ENCODE measurements around the gene VSTM2L.
A peak's percentile ranks its signal among the peaks of the same experiment; 100 is the strongest.

The VSTM2L gene

DNA sequence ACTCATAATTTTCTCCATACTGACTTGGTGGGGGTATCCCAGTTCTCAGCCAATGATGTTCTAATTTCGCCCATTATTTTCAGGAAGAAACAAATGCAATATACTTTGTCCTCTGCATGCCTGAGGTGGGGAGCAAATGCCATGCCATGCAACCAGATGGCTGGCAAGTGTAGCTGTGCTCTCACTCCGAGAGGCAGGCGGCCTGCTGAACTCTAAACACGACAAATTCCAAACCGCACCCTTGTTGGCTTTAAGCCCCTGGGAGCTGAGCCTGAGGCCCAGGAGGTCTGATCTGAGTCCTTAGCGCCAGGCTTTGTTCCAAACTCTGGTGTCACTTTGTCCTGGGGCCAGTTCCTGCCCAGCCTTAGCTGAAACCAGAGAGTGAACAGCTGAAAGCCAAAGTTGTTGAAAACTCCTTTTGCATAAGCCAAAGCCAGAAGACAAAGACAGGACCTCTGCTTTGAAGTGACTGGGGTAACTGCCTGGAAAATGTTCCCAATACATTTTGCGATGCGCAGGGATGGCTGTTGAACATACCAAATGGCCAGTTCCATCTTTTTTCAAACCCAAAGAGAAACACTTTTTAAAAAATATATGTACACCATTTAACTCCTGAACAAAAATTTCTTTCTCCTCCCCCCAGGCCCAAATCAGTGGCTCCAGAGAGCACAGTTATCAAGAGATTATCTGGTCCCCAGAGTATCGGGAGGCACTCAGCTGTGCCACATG is 84.1 kb downstream of the VSTM2L start:
- Mint-ChIP-seq H3K4me1 (peaks cover 25% of the 10 kb centered on the region), H3K4me3 (no peak overlapping the region), H3K9me3 (no peaks in the 10 kb centered on the region), H3K27me3 (no peaks in the 10 kb centered on the region), H3K27ac (no peak overlapping the region), H3K36me3 (peaks cover 72% of the 10 kb centered on the region)
- ATAC-seq: no peak

DNA sequence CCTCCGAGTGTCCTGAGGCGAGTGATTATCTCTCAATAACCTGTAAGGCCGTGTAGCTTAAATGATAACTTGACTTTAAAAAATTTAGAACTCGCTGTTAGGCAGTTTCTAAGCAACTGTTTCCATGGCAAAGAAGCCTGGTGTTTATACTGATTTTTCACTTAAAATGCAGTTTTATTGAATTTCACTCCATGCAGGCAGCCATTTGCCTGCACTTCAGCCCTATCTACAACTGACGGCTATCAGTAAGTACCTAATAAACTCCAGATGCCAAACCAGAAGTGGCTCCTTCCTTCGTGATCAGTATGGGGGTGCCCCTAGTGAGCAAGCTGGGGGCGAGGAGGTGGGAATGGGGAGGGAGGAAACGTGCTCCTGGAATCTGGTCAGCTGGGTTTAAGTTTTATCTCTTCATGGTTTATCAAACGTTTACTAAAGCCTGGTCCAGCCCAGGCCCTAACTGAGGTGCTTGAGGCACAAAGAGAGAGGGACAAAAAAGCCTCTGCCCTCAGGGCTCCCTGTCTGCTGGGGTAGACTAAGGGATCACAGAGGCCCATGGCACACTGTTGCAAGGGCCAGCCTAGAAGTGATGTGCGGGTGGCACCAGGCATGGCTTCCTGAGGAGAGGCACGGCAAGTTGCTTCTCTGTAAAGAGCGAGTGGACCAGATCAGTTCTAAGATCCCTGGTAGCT is 84.8 kb downstream of the VSTM2L start:
- Mint-ChIP-seq H3K27me3 (no peaks in the 10 kb centered on the region), H3K4me1 (peaks cover 29% of the 10 kb centered on the region), H3K27ac (no peak overlapping the region), H3K9me3 (no peaks in the 10 kb centered on the region), H3K4me3 (no peak overlapping the region), H3K36me3 (peaks cover 69% of the 10 kb centered on the region)
- no peak for ATAC-seq

GRCh38 chr20:37988306-37988954 is 85.5 kb downstream of the VSTM2L start:
- H3K9me3 Mint-ChIP-seq: no peaks in the 10 kb centered on the region
- H3K4me1 Mint-ChIP-seq: peaks cover 29% of the 10 kb centered on the region
- ATAC-seq: no peak
- H3K27me3 Mint-ChIP-seq: no peaks in the 10 kb centered on the region
- no peak overlapping the region for H3K27ac Mint-ChIP-seq
- H3K4me3 Mint-ChIP-seq: no peak overlapping the region
- peaks cover 62% of the 10 kb centered on the region for H3K36me3 Mint-ChIP-seq

- Mint-ChIP-seq H3K36me3 (peaks cover 62% of the 10 kb centered on the region), H3K27ac (peak overlapping the region; percentile 84), H3K4me1 (peaks cover 29% of the 10 kb centered on the region), H3K4me3 (no peak overlapping the region), H3K27me3 (no peaks in the 10 kb centered on the region), H3K9me3 (no peaks in the 10 kb centered on the region)
- no peak for ATAC-seq
Measured at GRCh38 chr20:37989601-37990295, 86.8 kb downstream of the VSTM2L start.

DNA sequence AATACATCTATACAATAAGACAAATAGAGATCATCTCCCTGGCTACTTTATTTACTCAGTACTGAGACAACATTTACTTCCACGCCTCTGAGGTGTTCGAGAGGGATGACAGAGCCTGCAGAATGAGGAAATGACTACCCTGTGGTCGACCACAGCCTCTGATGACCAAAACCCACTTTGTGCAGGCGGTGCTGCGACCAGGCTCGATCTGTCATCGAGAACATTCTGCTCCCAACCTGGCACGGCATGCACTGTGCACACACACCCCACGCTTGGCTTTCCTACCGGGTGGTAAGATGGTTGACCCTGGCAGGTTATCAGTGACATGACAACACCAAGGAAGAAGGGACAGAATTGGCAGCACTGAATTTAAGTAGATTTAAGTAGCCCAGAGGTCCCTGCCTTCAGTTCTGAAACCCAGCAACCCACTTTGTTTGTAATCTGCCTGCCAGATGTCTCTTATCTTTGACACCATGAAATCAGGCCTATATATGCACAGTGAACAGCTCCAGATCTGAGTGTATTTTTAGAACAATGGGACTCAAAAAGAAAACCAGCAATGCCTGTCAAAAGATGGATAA is 87.7 kb downstream of the VSTM2L start:
- peaks cover 29% of the 10 kb centered on the region for H3K4me1 Mint-ChIP-seq
- peak overlapping the region; percentile 84 for H3K27ac Mint-ChIP-seq
- H3K36me3 Mint-ChIP-seq: peaks cover 65% of the 10 kb centered on the region
- no peaks in the 10 kb centered on the region for H3K27me3 Mint-ChIP-seq
- H3K9me3 Mint-ChIP-seq: no peaks in the 10 kb centered on the region
- peak overlapping the region; percentile 15 for H3K4me3 Mint-ChIP-seq
- ATAC-seq: peak; percentile 98

GRCh38 chr20:37991157-37991866 is 88.4 kb downstream of the VSTM2L start:
- Mint-ChIP-seq H3K36me3 (peaks cover 68% of the 10 kb centered on the region), H3K9me3 (no peaks in the 10 kb centered on the region), H3K27me3 (no peaks in the 10 kb centered on the region), H3K27ac (peak overlapping the region; percentile 84), H3K4me1 (peaks cover 29% of the 10 kb centered on the region), H3K4me3 (no peak overlapping the region)
- no peak for ATAC-seq

DNA sequence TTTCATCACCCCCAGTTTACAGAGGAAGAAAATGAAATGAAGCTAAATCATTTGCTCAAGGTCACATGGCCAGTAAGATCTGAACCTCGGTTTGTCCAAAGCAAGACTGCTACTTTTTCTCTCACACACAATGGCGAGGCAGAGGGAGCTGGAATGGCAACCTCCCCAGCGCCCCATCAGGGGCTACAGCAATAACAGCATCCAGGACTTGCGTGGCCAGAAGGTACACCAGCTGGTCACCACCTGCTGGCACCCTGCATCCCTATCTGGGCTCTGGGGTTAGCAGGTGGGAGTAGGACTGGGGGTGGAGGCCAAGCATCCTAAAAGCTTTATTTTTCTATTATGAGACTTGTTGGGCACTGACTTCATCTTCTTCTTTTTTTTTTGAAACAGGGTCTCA is 89.0 kb downstream of the VSTM2L start:
- Mint-ChIP-seq H3K9me3 (no peaks in the 10 kb centered on the region), H3K36me3 (peaks cover 73% of the 10 kb centered on the region), H3K27ac (no peak overlapping the region), H3K4me1 (peaks cover 29% of the 10 kb centered on the region), H3K4me3 (no peak overlapping the region), H3K27me3 (no peaks in the 10 kb centered on the region)
- no peak for ATAC-seq

DNA sequence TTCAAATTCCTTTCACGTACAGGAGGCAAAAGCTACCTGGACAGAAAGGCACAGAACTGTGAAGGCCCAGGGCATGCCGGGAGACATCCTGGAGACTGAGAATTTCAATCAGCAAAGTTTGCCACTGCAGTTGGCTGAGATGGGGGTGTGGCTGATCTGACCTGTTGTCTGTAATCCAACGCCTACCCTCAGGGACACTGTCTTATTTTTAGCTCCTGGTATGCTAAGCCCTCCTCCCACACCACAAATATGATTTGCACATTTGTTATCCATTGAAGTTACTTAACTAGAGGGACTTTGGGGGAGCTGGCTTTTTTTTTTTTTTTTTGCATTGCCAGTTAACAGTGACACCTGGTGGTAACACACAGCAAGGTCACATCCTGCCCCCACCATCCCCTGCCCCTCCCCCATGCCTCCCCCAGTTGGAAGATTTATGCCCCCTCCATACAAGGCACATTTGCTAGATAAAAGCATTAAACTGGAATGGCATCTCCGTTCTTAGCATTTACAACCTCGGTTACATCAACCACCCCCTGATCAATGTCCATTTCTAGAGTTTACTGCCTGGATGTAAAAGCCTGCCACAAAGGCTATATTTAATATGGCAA is 90.0 kb downstream of the VSTM2L start:
- peaks cover 29% of the 10 kb centered on the region for H3K4me1 Mint-ChIP-seq
- no peaks in the 10 kb centered on the region for H3K9me3 Mint-ChIP-seq
- H3K27ac Mint-ChIP-seq: no peak overlapping the region
- H3K36me3 Mint-ChIP-seq: peaks cover 71% of the 10 kb centered on the region
- ATAC-seq: no peak
- H3K27me3 Mint-ChIP-seq: no peaks in the 10 kb centered on the region
- no peak overlapping the region for H3K4me3 Mint-ChIP-seq

- H3K27ac Mint-ChIP-seq: no peak overlapping the region
Measured at GRCh38 chr20:37994512-37994911, 91.6 kb downstream of the VSTM2L start.

More at GRCh38 chr20:37994512-37994911, 91.6 kb downstream of the VSTM2L start:
- peaks cover 29% of the 10 kb centered on the region for H3K4me1 Mint-ChIP-seq
- no peak for ATAC-seq
- H3K4me3 Mint-ChIP-seq: no peak overlapping the region
- no peaks in the 10 kb centered on the region for H3K9me3 Mint-ChIP-seq
- peaks cover 66% of the 10 kb centered on the region for H3K36me3 Mint-ChIP-seq
- H3K27me3 Mint-ChIP-seq: no peaks in the 10 kb centered on the region

All from stimulated activated memory B cell treated with anti-CD40 and anti-IgM and Interleukin-4, amounts not matched to agents 10 μg/mL and 1 μg/mL and 100 μg/mL, for 72 hours (primary cell).